WTC11 (cell line): ENCODE results near the gene PLAAT5.

Source experiments
- ELF4 ChIP-seq: sonication (generic); formaldehyde crosslinking; IDR thresholded peaks from 2 replicates; pipeline ENCODE4 v1.8.1; 2022; ENCODE audit warnings: low read depth, mild to moderate bottlenecking, moderate library complexity, missing genetic modification reagents
- IRF1 ChIP-seq: sonication (generic); formaldehyde crosslinking; IDR thresholded peaks from 2 replicates; pipeline ENCODE4 v1.8.0; 2023; ENCODE audit warnings: missing genetic modification reagents
- JAZF1 ChIP-seq: fragments of 250-450 bp; sonication (Bioruptor Pico); IDR thresholded peaks from 2 replicates; pipeline ENCODE4 v1.9.0; 2021; ENCODE audit warnings: moderate library complexity, mild to moderate bottlenecking, inconsistent platforms
- MAX ChIP-seq: sonication (generic); formaldehyde crosslinking; IDR thresholded peaks from 2 replicates; pipeline ENCODE4 v1.8.0; 2022; ENCODE audit warnings: mild to moderate bottlenecking, missing genetic modification reagents
- SP1 ChIP-seq: sonication (generic); formaldehyde crosslinking; conservative IDR thresholded peaks from 2 replicates; pipeline ENCODE4 v1.8.1; 2022; ENCODE audit warnings: missing genetic modification reagents

GRCh38 chr11:63537293-63538101 is 46.5 kb upstream of the PLAAT5 start:
- TF ChIP-seq MAX (CRISPR knock-in tag), result no peak
- no peak for TF ChIP-seq IRF1 (CRISPR knock-in tag)
- TF ChIP-seq JAZF1, result no peak
- TF ChIP-seq SP1 (CRISPR knock-in tag), result no peak
- TF ChIP-seq ELF4 (CRISPR knock-in tag), result no peak
